ENCODE data around the gene PLPP3. TPM values are rescaled to one million over a fixed set of nuclear protein-coding genes. Genes with fewer than 3 reads are reported as not detected.

Gene PLPP3
- total RNA-seq, 1 donor from 2014 or later, result not detected

GRCh38 chr1:56507925-56508522 is 71.3 kb downstream of the PLPP3 start:
- no peaks in the 10 kb centered on the region for H3K36me3 Mint-ChIP-seq (ENCODE audit: low read depth)
- H3K4me3 Mint-ChIP-seq, result no peak overlapping the region
- H3K4me1 Mint-ChIP-seq (ENCODE audit: low read depth), result no peaks in the 10 kb centered on the region
- no peaks in the 10 kb centered on the region for H3K27me3 Mint-ChIP-seq (ENCODE audit: insufficient read depth)
- no peak overlapping the region for H3K27ac Mint-ChIP-seq
- no peaks in the 10 kb centered on the region for H3K9me3 Mint-ChIP-seq
- intact Hi-C loops (cut with micrococcal nuclease), result no loop called here
- DNase-seq (ENCODE audit: low spot score), result no peak

GRCh38 chr1:56506951-56507491 is 72.3 kb downstream of the PLPP3 start:
- H3K4me3 Mint-ChIP-seq, result no peak overlapping the region
- no peaks in the 10 kb centered on the region for H3K27me3 Mint-ChIP-seq (ENCODE audit: insufficient read depth)
- intact Hi-C loops (cut with micrococcal nuclease), result no loop called here
- no peak overlapping the region for H3K27ac Mint-ChIP-seq
- no peaks in the 10 kb centered on the region for H3K4me1 Mint-ChIP-seq (ENCODE audit: low read depth)
- no peaks in the 10 kb centered on the region for H3K36me3 Mint-ChIP-seq (ENCODE audit: low read depth)
- no peak for DNase-seq (ENCODE audit: low spot score)
- H3K9me3 Mint-ChIP-seq, result no peaks in the 10 kb centered on the region

- H3K4me1 Mint-ChIP-seq (ENCODE audit: low read depth), result no peaks in the 10 kb centered on the region
- H3K27me3 Mint-ChIP-seq (ENCODE audit: insufficient read depth), result no peaks in the 10 kb centered on the region
- intact Hi-C loops (cut with micrococcal nuclease), result no loop called here
- no peaks in the 10 kb centered on the region for H3K36me3 Mint-ChIP-seq (ENCODE audit: low read depth)
- H3K9me3 Mint-ChIP-seq, result no peaks in the 10 kb centered on the region
- no peak for DNase-seq (ENCODE audit: low spot score)
- H3K27ac Mint-ChIP-seq, result no peak overlapping the region
- H3K4me3 Mint-ChIP-seq, result no peak overlapping the region
Observed at GRCh38 chr1:56505792-56506743, 73.3 kb downstream of the PLPP3 start.

GRCh38 chr1:56502700-56503245 is 76.6 kb downstream of the PLPP3 start:
- DNase-seq (ENCODE audit: low spot score), result no peak
- Mint-ChIP-seq H3K4me1 (ENCODE audit: low read depth) (no peaks in the 10 kb centered on the region), H3K4me3 (no peak overlapping the region), H3K27me3 (ENCODE audit: insufficient read depth) (no peaks in the 10 kb centered on the region), H3K9me3 (no peaks in the 10 kb centered on the region), H3K27ac (no peak overlapping the region), H3K36me3 (ENCODE audit: low read depth) (no peaks in the 10 kb centered on the region)
- intact Hi-C loops (cut with micrococcal nuclease), result no loop called here

- intact Hi-C loops (cut with micrococcal nuclease), result no loop called here
- H3K4me3 Mint-ChIP-seq, result no peak overlapping the region
- no peaks in the 10 kb centered on the region for H3K36me3 Mint-ChIP-seq (ENCODE audit: low read depth)
- H3K27ac Mint-ChIP-seq, result no peak overlapping the region
- H3K9me3 Mint-ChIP-seq, result no peaks in the 10 kb centered on the region
- no peaks in the 10 kb centered on the region for H3K4me1 Mint-ChIP-seq (ENCODE audit: low read depth)
- DNase-seq (ENCODE audit: low spot score), result no peak
- H3K27me3 Mint-ChIP-seq (ENCODE audit: insufficient read depth), result no peaks in the 10 kb centered on the region
Observed at GRCh38 chr1:56501888-56502287, 77.5 kb downstream of the PLPP3 start.

- H3K4me1 Mint-ChIP-seq (ENCODE audit: low read depth), result no peaks in the 10 kb centered on the region
- DNase-seq (ENCODE audit: low spot score), result no peak
- H3K4me3 Mint-ChIP-seq, result no peak overlapping the region
- H3K9me3 Mint-ChIP-seq, result no peaks in the 10 kb centered on the region
- H3K36me3 Mint-ChIP-seq (ENCODE audit: low read depth), result no peaks in the 10 kb centered on the region
- H3K27ac Mint-ChIP-seq, result no peak overlapping the region
- intact Hi-C loops (cut with micrococcal nuclease), result no loop called here
- no peaks in the 10 kb centered on the region for H3K27me3 Mint-ChIP-seq (ENCODE audit: insufficient read depth)
Observed at GRCh38 chr1:56501426-56501825, 77.9 kb downstream of the PLPP3 start.

- Mint-ChIP-seq H3K9me3 (no peaks in the 10 kb centered on the region), H3K27me3 (ENCODE audit: insufficient read depth) (no peaks in the 10 kb centered on the region), H3K36me3 (ENCODE audit: low read depth) (no peaks in the 10 kb centered on the region), H3K4me1 (ENCODE audit: low read depth) (no peaks in the 10 kb centered on the region), H3K4me3 (no peak overlapping the region), H3K27ac (no peak overlapping the region)
- intact Hi-C loops (cut with micrococcal nuclease), result no loop called here
- no peak for DNase-seq (ENCODE audit: low spot score)
Observed at GRCh38 chr1:56496821-56497772, 82.3 kb downstream of the PLPP3 start.

GRCh38 chr1:56496158-56496557 is 83.2 kb downstream of the PLPP3 start:
- Mint-ChIP-seq H3K27me3 (ENCODE audit: insufficient read depth) (no peaks in the 10 kb centered on the region), H3K9me3 (no peaks in the 10 kb centered on the region), H3K27ac (no peak overlapping the region), H3K4me1 (ENCODE audit: low read depth) (no peaks in the 10 kb centered on the region), H3K36me3 (ENCODE audit: low read depth) (no peaks in the 10 kb centered on the region), H3K4me3 (no peak overlapping the region)
- DNase-seq (ENCODE audit: low spot score), result no peak
- intact Hi-C loops (cut with micrococcal nuclease), result no loop called here

GRCh38 chr1:56495538-56495937 is 83.8 kb downstream of the PLPP3 start:
- Mint-ChIP-seq H3K36me3 (ENCODE audit: low read depth) (no peaks in the 10 kb centered on the region), H3K27me3 (ENCODE audit: insufficient read depth) (no peaks in the 10 kb centered on the region), H3K4me1 (ENCODE audit: low read depth) (no peaks in the 10 kb centered on the region), H3K9me3 (no peaks in the 10 kb centered on the region), H3K4me3 (no peak overlapping the region), H3K27ac (no peak overlapping the region)
- intact Hi-C loops (cut with micrococcal nuclease), result no loop called here
- DNase-seq (ENCODE audit: low spot score), result no peak

GRCh38 chr1:56494306-56494705 is 85.1 kb downstream of the PLPP3 start:
- H3K4me1 Mint-ChIP-seq (ENCODE audit: low read depth), result no peaks in the 10 kb centered on the region
- no peaks in the 10 kb centered on the region for H3K27me3 Mint-ChIP-seq (ENCODE audit: insufficient read depth)
- H3K36me3 Mint-ChIP-seq (ENCODE audit: low read depth), result no peaks in the 10 kb centered on the region
- no peak for DNase-seq (ENCODE audit: low spot score)
- H3K27ac Mint-ChIP-seq, result no peak overlapping the region
- H3K9me3 Mint-ChIP-seq, result no peaks in the 10 kb centered on the region
- intact Hi-C loops (cut with micrococcal nuclease), result no loop called here
- H3K4me3 Mint-ChIP-seq, result no peak overlapping the region

- H3K27me3 Mint-ChIP-seq (ENCODE audit: insufficient read depth), result no peaks in the 10 kb centered on the region
- H3K4me3 Mint-ChIP-seq, result no peak overlapping the region
- H3K36me3 Mint-ChIP-seq (ENCODE audit: low read depth), result no peaks in the 10 kb centered on the region
- intact Hi-C loops (cut with micrococcal nuclease), result no loop called here
- no peak overlapping the region for H3K27ac Mint-ChIP-seq
- no peak for DNase-seq (ENCODE audit: low spot score)
- H3K4me1 Mint-ChIP-seq (ENCODE audit: low read depth), result no peaks in the 10 kb centered on the region
- no peaks in the 10 kb centered on the region for H3K9me3 Mint-ChIP-seq
Observed at GRCh38 chr1:56493826-56494225, 85.5 kb downstream of the PLPP3 start.

GRCh38 chr1:56491441-56491840 is 87.9 kb downstream of the PLPP3 start:
- H3K27ac Mint-ChIP-seq, result no peak overlapping the region
- no peaks in the 10 kb centered on the region for H3K27me3 Mint-ChIP-seq (ENCODE audit: insufficient read depth)
- intact Hi-C loops (cut with micrococcal nuclease), result no loop called here
- no peaks in the 10 kb centered on the region for H3K4me1 Mint-ChIP-seq (ENCODE audit: low read depth)
- DNase-seq (ENCODE audit: low spot score), result no peak
- no peaks in the 10 kb centered on the region for H3K9me3 Mint-ChIP-seq
- H3K4me3 Mint-ChIP-seq, result no peak overlapping the region
- H3K36me3 Mint-ChIP-seq (ENCODE audit: low read depth), result no peaks in the 10 kb centered on the region
